PC-3 (cell line): ENCODE measurements around the gene MS4A18.

ENCODE experiments used
- CTCF ChIP-seq: fragments of 300-600 bp; sonication (generic); conservative IDR thresholded peaks from 2 replicates; pipeline ENCODE4 v1.5.1; 2017; ENCODE audit warnings: antibody characterized with exemption, low read depth, mild to moderate bottlenecking, low read length
- EZH2 ChIP-seq: fragments of 300-600 bp; sonication (generic); IDR thresholded peaks from one replicate; pipeline ENCODE4 v1.6.1; 2017; ENCODE audit warnings: antibody characterized with exemption, mild to moderate bottlenecking, low read length; ENCODE audit not compliant: unreplicated experiment

DNA sequence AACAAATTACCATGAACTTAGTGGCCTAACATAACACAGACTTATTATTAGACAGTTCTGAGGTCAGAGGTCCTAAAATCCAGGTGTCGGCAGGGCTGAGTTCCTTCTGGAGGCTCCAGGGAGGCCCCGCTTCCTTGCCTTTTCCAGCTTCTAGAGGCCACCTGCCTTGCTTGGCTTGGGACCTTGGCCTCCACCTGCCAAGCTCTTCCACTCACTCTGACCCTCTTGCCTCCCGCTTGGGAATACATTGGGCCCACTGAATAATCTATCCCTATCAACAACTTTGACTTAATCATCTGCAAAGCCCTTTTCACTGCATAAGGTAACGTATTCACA lies 57.4 kb downstream of the MS4A18 start:
- no peak for TF ChIP-seq CTCF
- no peak for TF ChIP-seq EZH2
